ENCODE data around the gene L3MBTL1.

Gene L3MBTL1

GRCh38 chr20:43467589-43467988 lies 39.9 kb upstream of the L3MBTL1 start:
- peaks cover 74% of the 10 kb centered on the region for H3K36me3 Mint-ChIP-seq (ENCODE audit: low read depth)

GRCh38 chr20:43472671-43473380 lies 34.7 kb upstream of the L3MBTL1 start:
- TF ChIP-seq, protein P1, sequence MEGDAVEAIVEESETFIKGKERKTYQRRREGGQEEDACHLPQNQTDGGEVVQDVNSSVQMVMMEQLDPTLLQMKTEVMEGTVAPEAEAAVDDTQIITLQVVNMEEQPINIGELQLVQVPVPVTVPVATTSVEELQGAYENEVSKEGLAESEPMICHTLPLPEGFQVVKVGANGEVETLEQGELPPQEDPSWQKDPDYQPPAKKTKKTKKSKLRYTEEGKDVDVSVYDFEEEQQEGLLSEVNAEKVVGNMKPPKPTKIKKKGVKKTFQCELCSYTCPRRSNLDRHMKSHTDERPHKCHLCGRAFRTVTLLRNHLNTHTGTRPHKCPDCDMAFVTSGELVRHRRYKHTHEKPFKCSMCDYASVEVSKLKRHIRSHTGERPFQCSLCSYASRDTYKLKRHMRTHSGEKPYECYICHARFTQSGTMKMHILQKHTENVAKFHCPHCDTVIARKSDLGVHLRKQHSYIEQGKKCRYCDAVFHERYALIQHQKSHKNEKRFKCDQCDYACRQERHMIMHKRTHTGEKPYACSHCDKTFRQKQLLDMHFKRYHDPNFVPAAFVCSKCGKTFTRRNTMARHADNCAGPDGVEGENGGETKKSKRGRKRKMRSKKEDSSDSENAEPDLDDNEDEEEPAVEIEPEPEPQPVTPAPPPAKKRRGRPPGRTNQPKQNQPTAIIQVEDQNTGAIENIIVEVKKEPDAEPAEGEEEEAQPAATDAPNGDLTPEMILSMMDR (IDR thresholded peaks at IDR 0.05), result no peak
- Mint-ChIP-seq H3K27ac (no peak overlapping the region), H3K4me1 (no peaks in the 10 kb centered on the region), H3K27me3 (ENCODE audit: low read depth, poor library complexity) (peaks cover 27% of the 10 kb centered on the region), H3K4me3 (no peak overlapping the region), H3K36me3 (ENCODE audit: low read depth) (peaks cover 26% of the 10 kb centered on the region), H3K9me3 (no peaks in the 10 kb centered on the region)
- no peak for DNase-seq

More at GRCh38 chr20:43467589-43467988, 39.9 kb upstream of the L3MBTL1 start:
- no peak for DNase-seq
- Mint-ChIP-seq H3K4me1 (no peaks in the 10 kb centered on the region), H3K9me3 (no peaks in the 10 kb centered on the region), H3K27me3 (ENCODE audit: low read depth, poor library complexity) (peaks cover 9% of the 10 kb centered on the region), H3K27ac (no peak overlapping the region), H3K4me3 (no peak overlapping the region)
- TF ChIP-seq, protein P1 (IDR thresholded peaks at IDR 0.05), result no peak

- TF ChIP-seq, protein P1 (IDR thresholded peaks at IDR 0.05), result no peak
- H3K4me1 Mint-ChIP-seq, result no peaks in the 10 kb centered on the region
- peaks cover 31% of the 10 kb centered on the region for H3K27me3 Mint-ChIP-seq (ENCODE audit: low read depth, poor library complexity)
- H3K9me3 Mint-ChIP-seq, result no peaks in the 10 kb centered on the region
- no peak overlapping the region for H3K27ac Mint-ChIP-seq
- H3K36me3 Mint-ChIP-seq (ENCODE audit: low read depth), result peaks cover 26% of the 10 kb centered on the region
- H3K4me3 Mint-ChIP-seq, result no peak overlapping the region
- DNase-seq, result no peak
These were observed 34.2 kb upstream of the L3MBTL1 start for GRCh38 chr20:43473381-43473704.

DNA sequence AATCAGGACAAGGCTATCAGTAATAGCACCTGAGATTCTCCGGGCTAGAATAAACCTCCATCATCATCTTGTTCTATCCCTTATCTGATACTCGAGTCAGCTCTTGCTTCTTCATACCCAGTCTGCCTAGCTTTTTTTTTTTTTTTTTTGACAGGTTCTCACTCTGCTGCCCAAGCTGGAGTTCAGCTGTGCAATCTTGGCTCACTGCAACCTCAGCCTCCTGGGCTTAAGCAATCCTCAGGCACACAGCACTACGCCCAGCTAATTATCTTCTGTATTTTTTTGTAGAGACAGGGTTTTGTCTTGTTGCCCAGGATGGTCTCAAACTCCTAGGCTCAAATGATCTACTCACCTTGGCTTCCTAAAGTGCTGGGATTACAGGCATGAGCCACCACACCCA lies 30.3 kb upstream of the L3MBTL1 start:
- H3K4me3 Mint-ChIP-seq, result no peak overlapping the region
- H3K27ac Mint-ChIP-seq, result no peak overlapping the region
- H3K9me3 Mint-ChIP-seq, result peaks cover 17% of the 10 kb centered on the region
- TF ChIP-seq, protein P1 (IDR thresholded peaks at IDR 0.05), result no peak
- H3K36me3 Mint-ChIP-seq (ENCODE audit: low read depth), result no peaks in the 10 kb centered on the region
- peaks cover 53% of the 10 kb centered on the region for H3K27me3 Mint-ChIP-seq (ENCODE audit: low read depth, poor library complexity)
- H3K4me1 Mint-ChIP-seq, result no peaks in the 10 kb centered on the region
- DNase-seq, result no peak

- H3K9me3 Mint-ChIP-seq, result peaks cover 17% of the 10 kb centered on the region
- no peak overlapping the region for H3K27ac Mint-ChIP-seq
- H3K4me3 Mint-ChIP-seq, result no peak overlapping the region
- H3K4me1 Mint-ChIP-seq, result no peaks in the 10 kb centered on the region
- H3K27me3 Mint-ChIP-seq (ENCODE audit: low read depth, poor library complexity), result peaks cover 53% of the 10 kb centered on the region
- no peak for DNase-seq
- H3K36me3 Mint-ChIP-seq (ENCODE audit: low read depth), result no peaks in the 10 kb centered on the region
- TF ChIP-seq, protein P1 (IDR thresholded peaks at IDR 0.05), result no peak
These were observed 29.9 kb upstream of the L3MBTL1 start for GRCh38 chr20:43477619-43478018.

DNA sequence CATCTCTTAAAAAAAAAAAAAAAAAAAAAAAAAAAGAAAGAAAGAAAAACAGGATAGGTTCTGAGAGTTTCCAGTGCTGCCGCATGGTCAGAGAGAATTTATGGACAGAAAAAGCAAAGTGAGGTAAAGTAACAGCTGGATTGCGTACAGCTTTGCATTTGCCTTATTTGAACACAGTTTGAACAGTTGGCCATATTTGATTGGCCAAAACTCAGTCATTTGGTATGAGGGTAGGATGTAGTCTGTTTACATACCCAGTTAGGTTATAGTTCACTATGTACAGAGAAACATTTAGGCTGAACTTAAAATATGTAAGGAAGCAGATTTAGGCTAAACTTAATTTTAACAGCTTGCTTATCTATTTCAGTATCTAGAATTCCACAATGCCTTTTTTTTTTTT lies 17.5 kb upstream of the L3MBTL1 start:
- DNase-seq, result no peak
- H3K27ac Mint-ChIP-seq, result no peak overlapping the region
- H3K9me3 Mint-ChIP-seq, result peaks cover 29% of the 10 kb centered on the region
- no peaks in the 10 kb centered on the region for H3K36me3 Mint-ChIP-seq (ENCODE audit: low read depth)
- H3K27me3 Mint-ChIP-seq (ENCODE audit: low read depth, poor library complexity), result peaks cover 16% of the 10 kb centered on the region
- H3K4me1 Mint-ChIP-seq, result no peaks in the 10 kb centered on the region
- H3K4me3 Mint-ChIP-seq, result no peak overlapping the region
- TF ChIP-seq, protein P1 (IDR thresholded peaks at IDR 0.05), result no peak

Data from nephron progenitor cell (in vitro differentiated cells).